Skeletal muscle cell (primary cell): Measurements from ENCODE around the gene MKNK2.

Source experiments
- DNase-seq: peaks from one replicate; pipeline ENCODE4 v3.0.0-alpha.2; 2010; ENCODE audit warnings: low read depth
- H3K4me3 ChIP-seq: 2 replicates; pipeline ENCODE4 v1.5.1; 2011; ENCODE audit warnings: low read depth, mild to moderate bottlenecking, control low read depth, low read length, moderate library complexity

Gene MKNK2

DNA sequence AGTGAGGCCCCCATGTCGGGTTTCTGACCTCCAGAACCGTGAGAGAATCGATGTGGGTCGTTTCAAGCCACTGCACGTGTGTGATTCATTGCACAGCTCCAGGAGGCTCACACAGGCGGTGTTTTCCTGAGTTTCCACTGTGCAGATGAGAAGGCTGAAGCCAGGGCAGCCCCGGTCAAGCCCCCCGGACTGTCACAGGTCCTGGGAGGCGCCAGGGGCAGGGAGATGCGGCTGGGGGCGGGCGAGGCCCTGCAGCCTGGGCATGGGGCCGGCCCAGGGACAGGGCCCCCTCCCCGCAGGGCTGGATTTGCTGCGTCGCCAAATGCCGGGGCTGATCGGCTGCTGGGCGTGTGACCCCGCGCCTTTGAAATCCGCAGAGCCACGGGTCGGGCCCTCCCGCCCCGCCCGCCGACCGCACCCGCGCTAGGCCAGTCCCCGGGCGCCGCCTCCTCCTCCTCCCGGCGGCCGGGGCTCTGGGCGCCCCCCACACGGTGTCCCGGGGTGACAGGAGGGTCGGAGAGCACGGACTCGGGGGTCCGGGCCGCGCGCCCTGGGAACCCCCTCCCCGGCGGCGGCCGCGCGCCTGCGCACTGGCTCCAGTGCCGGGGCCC is 9.9 kb upstream of the MKNK2 start:
- peak overlapping the region; percentile 45 for H3K4me3 ChIP-seq
- DNase-seq, result no peak

DNA sequence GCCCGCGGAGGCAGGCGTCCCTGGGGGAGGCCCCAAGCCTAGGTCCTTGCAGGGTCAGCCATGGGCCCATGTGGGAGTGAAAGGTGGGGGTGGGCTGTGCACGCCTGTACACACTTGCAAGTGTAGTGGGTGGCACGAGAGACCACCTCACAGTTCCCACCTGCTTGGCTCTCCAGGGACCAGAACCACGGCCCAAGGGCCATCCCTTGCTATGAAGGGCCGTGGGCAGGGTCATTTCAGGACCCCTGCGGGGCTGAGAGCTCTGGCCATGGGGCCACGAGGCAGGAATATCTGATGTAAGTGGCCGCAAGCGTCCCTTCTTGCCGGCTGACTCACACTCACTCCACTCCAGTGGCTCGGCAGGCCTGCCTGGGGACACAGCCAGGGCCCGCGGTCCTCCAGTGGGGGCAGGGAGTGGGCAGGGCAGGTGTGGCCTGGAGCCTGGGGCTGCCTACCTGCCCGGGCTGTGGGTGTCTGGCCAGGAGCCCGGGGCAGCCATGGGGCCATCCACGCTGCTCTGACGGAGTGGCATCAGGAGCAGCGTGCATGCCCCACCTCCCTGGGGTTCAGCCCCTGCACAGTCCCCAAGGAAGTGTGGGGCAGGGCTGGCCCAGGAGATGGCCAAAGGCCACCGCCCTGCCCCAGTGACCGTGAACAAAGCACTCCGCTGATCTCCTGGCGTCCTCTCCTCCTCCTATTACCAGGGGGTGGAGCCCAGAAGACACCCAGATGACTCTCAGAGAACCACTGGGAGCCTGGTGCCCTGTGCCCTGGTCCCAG is 8.6 kb upstream of the MKNK2 start:
- no peak overlapping the region for H3K4me3 ChIP-seq
- DNase-seq, result no peak

DNA sequence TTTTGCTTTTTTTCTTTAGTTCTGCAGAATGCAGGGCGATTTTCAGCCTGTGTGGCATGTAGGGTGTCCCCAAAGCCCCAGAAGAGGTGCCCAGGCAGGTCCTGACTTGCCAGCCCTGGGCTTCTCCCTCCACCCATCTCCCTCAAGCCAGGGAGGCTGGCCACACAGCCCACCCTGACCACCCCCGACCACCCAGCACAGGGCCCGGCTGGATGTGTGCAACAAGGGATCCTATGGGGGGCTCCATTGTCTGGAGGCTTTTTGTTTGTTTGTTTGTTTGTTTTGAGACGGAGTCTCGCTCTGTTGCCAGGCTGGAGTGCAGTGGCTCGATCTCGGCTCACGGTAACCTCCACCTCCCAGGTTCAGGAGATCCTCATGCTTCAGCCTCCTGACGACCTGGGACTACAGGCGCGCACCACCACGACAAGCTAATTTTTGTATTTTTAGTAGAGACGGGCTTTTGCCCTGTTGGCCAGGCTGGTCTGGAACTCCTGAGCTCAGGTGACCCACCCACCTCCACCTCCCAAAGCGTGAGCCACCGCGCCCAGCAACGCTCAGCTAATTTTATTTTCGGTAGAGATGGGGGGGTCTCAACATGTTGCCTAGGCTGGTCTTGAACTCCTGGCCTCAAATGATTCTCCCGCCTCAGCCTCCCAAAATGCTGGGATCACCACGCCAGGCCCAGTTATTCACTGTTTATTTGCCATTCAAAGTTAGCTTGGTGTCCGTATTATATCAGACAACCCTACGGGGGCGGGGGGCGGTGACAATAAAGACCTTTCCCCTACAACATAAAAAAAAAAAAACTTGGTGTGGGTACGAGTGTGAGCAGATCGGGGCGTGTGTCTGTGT is 7.8 kb upstream of the MKNK2 start:
- H3K4me3 ChIP-seq, result no peak overlapping the region
- no peak for DNase-seq

DNA sequence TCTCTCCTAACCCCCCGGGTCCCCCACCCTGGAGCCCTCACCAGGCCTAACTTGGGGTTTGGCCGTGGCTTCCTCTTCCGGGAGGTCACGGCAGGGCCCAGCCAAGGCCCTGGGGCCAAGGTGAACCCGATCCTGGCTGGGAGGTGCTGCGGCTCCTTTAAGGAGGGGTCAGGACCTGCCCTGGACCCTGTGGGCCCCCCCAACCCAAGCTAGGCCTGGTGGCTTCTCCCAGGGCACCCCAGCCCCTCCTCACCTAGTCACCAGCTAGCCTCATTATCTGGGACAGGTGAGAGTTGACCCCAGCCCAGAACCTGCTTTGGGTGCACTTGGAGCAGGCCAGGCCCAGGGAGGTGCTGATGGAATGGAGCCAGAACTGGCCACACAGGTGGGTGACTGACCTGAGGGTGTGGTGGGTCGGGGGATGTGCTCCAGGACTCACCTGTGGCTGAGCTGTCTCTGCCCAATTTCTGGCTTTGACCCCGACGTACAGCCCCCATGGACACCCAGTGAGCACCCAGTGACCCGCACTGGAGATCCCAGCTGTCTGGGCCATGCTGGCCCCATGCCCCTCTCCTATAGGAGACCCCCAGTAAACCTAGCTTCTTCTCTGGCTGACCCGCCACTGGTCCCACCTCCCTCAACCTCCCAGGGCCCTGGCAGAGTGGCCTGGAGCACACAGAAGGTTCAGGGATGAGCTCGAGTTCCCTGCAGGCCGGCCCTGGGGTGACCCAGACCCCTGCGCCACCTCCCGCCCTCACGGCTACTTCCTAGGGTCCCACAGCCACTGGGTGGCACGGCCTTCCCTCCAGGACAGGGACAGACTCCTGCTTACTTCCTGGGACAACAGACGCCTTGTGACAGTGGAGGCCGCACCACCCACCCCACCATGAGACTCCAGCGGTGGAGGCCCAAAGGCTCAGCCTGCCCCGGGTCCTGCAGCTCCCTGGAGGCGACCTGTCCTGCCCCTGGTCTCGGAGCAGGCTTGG is 6.7 kb upstream of the MKNK2 start:
- no peak for DNase-seq
- no peak overlapping the region for H3K4me3 ChIP-seq

DNA sequence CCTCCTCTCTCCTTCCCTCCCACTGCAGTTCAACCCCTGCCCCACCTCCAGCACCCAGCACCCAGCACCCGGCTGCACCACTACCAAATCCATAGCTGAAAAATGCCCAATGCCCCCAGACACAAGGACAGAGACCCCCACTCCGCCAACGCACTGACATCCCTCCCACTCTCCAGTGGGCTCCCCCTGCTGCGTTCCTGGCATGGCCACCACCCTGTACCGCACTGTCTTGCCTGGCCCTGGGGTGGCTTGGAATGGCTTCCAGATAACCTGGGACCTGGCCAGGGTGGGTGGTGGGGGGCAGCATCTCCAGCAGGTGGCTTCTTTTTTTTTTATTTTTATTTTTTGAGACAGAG is 5.8 kb upstream of the MKNK2 start:
- no peak for DNase-seq
- H3K4me3 ChIP-seq, result no peak overlapping the region

DNA sequence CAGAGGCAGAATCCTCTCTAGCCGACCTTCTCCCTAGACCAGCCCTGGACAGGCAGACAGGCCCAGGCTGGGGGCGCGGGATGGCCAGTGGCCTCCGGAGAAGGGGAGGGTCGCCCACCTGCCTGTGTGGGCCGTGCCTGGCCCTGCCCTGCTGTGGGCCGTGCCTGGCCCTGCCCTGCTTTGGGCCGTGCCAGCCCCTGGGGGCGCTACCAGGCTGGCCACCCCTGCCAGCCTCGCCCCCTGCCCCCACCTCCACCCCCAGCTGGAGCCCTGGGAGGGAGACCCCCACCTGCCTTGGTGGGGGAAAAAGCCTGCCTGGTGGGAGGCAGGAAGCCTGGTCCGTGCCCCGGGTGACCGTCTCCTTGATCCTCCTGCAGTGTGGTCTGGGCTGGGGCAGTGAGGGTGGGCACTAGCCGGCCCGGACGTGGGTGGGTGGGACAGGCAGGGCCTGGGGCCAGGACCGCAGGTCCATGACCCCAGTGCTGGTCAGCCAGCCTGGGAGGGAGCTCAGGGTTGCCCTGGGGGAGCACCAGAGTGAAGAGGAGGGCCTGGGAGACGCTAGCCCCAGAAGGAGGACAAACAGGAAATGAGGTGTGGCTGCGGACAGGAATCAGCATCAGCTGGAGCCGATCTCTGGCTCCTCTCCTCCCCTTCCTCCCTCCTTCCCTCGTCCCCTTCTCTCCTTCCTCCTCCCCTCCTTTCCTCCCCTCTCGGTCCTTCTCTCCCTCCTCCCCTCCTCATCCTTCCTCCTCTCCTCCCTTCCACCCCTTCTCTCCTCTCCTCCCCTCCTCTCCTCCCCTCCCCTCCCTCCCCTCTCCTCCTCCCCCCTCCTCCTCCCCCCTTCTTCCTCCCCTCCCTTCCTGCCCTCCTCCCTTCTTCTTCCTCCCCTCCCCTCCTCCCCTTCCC is 5.1 kb upstream of the MKNK2 start:
- no peak overlapping the region for H3K4me3 ChIP-seq
- no peak for DNase-seq

DNA sequence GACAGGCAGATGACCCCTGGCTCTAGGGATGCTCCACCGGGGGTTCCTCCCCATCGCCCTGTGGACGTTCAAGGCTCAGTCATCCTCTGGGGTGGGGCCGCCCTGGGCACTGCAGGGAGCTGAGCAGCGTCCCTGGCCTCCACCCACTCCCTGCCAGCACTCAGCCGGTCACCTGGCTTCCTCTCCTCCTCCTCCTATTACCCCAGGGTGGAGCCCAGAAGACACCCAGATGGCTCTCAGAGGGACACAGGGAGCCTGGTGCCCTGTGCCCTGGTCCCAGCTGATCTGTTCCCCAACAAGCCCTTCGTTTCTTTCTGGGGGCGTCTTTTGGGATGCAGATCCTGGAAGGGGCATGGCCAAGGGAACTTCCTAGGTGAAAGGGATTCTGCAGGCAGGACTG is 3.7 kb upstream of the MKNK2 start:
- H3K4me3 ChIP-seq, result no peak overlapping the region
- DNase-seq, result no peak

DNA sequence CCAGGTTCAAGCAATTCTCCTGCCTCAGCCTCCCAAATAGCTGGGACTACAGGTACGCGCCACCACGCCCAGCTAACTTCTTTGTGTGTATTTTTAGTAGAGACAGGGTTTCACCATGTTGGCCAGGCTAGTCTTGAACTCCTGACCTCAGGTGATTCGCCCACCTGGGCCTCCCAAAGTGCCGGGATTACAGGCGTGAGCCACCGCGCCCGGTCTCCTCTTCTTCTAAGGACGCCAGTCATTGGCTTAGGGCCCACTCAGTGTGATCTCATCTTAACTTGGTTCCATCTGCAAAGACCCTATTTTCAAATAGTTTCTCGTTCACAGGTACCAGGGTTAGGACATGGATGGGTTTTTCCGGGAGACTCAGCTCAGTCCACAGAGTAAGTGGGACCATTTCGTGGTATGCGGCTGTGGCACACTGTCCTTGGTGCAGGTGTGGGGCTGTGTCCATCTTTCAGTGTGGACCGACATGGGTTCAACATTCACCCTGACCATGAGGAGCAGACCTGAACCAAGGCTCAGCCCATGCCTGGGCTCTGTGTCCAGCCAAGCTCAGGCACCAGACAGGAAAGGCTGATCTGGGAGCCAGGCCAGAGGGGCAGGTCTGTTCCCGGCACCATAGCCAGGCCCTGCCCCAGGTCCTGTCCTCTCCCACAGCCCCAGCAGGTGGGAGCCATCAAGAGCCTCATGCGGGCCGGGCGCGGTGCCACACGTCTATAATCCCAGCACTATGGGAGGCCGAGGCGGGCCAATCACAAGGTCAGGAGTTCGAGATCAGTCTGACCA is 2.8 kb upstream of the MKNK2 start:
- DNase-seq, result no peak
- no peak overlapping the region for H3K4me3 ChIP-seq

DNA sequence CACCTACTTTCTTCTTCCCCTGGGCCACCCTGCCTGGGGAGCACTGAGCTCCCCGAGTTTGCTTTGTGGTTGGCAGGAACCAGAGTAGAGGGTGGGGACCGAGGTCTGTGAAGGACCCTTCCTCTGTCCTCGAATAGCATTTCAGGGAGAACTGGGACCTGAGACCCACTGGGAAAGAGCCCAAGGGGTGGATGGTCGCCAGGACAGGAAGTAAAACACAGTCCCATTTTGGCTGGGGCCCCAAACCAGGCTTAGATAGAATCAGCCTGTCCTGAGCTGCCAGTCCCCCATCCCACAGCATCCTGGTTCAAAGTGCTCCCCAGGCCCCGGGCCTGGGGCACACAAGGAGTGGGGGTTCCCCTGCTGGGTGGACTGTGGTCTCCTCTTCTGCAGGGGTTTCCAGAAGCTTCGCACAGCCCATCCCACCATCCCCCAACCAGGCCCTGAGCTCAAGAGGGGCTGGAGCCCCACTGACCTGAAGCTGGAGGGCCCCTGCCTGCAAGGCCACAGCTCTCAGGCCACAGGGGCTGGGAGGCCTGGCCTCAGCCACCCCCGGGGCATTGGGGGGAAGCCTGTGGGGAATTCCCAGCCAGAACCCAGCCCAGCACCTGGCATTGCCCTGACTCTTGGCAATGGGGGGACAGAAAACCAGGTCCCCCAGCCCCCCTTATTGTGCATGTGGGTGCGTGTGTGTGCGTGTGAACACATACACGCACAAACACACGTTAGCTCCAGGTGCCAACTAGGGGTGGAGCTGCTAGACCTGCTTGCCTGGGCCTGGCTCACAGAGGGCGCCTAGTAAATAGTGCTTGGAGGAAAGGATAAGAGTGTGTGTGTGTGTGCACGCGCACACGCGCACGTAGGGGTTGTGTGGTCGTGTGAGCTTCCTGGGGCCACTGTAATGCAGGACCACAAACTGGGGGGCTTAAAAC is 995 bp upstream of the MKNK2 start:
- no peak overlapping the region for H3K4me3 ChIP-seq
- no peak for DNase-seq

DNA sequence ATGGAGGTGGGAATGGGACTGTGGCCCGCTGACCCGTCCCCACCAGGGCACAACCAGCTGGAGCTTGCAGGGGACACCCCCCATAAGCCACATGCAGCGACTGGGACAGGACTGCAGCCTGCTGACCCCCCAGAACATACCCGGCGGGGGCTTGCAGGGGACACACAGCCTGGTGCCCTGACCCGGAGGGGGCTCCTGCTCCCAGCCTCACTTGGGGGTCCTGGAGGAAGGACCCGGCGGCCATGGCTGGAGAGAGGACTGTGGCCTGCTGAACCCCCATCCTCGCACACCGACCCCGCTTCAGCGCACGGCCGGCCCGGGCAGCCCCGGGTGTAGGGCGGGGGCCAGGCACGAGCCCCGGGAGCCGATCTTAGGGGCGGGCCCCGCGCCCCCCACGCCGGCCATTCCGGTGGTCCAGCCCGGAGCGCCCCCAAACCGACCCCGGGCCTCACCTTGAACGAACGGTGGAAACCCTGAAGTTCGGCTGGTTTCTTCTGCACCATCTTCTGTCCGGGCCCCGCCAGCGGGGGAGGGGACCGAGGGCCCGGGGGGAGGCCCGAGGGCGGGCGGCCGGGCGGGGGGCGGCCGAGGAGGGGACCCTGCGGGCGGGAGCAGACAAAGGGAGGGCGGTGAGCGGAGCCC is 574 bp downstream of the MKNK2 start:
- no peak for DNase-seq
- H3K4me3 ChIP-seq, result peak overlapping the region; percentile 93

DNA sequence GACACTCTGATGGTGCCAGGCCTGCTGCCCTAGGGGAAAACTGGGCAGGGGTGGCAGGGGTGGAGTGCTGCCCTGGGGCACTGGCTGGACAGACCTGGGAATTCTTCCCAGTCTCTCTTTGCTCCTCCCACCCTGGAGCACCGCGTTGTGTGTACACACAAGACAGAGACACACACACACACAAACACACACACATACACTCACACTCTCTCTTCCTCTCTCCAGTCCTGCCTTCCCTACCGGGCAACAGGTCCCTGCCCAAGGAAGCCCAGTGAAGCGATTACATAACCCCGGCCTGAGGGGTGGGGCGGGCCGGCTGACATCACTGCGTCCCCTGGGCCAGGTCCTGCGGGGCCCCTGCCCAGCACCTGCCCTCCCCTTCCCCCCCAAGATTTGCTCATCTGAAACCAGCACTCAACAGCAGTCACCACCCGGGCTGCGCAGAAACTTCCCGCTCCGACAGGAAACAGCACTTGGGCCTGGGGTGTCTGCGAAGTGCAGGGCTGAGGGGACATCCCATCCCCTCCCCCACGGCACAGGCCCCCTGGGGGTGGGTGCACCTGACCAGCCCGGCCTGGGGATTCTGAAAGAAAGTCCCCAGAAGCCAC is 1.2 kb downstream of the MKNK2 start:
- H3K4me3 ChIP-seq, result peak overlapping the region; percentile 93
- DNase-seq, result no peak

DNA sequence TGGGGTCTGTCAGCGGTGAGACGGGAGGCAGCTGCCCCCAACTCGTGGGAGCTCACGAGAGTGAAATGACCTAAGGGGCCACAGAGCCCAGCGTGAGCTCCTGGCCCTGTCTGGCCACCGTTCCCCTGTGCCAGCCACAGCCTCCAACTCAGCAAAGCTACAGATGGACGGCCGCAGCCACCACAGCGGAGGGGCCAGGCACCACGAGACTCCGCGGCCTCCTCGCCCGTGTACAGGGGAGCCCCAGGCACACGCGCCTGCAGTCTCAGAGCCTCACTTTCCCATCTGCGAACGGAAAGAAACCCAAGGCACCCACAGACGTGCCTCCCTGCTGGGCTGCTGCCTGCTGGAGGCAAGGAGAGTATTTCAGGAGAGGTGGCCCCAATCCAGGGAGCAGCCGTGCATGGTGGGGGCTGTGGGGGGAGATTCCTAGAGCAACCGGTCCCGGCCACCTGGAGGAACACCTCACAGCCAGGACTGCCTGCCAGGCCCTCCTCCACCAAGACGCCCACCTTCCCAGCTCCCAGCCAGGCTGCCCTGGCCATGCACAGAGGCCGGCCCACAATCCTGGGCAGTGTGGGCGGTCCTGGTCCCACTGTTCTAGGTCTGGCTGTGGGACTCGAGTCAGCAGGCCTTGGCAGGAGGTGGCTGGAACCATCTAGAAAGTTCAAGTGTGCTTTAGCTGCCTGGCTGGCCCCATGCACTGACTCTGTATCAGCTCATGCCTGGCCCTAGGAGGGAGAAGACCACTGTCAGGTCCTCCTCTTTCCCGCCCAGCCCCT is 1.9 kb downstream of the MKNK2 start:
- peak overlapping the region; percentile 93 for H3K4me3 ChIP-seq
- DNase-seq, result no peak

DNA sequence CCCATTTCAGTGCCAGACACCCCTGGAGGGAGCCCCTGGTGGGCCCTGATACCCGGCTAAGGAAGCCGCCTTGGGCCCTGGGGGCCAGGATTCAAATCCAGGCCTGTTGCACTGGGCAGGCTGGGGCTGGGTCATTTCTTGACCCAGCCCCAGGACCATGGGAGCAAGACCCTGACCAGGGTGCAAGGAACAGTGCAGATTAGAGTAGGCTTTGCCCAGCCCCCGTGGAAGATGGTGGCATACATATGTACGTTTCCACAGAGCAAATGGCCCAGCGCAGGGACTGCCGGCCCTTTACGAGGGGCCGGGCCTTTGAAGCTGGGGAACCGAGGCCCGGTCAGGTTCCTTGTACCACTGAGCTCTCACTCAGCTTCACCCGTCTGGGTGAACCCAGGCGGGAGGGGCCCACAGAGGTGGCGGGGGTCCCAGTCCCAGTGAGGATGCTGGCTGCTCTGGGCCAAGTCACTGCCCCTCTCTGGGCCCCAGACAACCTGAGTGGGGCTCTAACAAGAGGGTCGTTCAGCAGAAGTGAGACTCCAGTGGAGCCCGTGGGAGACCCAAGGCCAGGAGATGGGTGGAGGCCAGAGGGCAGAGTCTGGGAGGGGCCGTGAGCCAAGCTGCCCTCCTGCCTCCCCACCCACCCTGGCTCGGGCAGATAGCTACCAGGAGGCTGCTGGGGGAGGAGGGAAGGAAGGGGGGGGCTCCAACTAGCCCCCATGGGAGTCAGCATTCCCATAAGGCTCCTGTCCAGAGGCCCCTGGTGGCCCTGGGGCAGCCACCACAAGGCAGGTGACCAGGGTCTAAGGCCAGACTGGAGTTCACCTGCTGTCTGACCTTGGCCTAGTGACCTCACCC is 2.7 kb downstream of the MKNK2 start:
- peak overlapping the region; percentile 93 for H3K4me3 ChIP-seq
- DNase-seq, result no peak

DNA sequence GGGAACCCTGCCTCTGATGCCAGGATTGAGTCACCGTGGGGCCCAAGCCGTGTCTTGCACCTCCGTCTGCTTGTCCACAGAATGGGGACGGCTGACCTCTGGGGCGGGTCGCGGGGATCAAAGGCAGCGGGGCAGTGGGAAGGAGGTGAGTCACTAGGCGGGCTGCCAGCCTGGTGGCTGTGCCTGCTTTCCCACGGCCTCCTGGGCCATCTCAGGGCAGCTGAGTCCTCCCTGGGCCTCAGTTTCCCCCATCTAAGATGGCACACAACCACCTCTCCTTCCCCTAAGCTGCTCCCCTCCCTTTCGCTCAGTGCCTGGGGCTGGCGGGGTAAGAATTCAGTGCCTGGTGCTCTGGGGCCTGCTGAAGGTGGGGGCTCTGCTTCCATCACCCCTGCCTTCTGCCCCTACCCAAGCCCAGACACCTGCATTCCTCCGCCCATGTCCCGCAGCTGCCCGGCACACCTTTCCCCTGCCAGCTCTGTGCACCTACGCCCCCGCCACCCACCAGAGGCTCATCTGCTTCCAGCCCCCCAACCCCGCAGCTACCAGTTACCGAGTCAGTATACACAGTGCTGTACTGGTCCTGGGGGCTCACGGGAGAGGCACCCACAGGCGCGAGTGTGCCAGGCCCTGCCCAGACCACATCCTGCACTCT is 3.5 kb downstream of the MKNK2 start:
- no peak for DNase-seq
- no peak overlapping the region for H3K4me3 ChIP-seq
